H1 (cell line): ENCODE results near the gene RIPOR3. TPM values are rescaled to one million over a fixed set of nuclear protein-coding genes. Genes with fewer than 3 reads are reported as not detected.

Source experiments
- GABPA ChIP-seq: IDR thresholded peaks from 2 replicates; pipeline ENCODE4 v1.6.1; 2011; ENCODE audit warnings: mild to moderate bottlenecking, low read length, moderate library complexity, borderline replicate concordance; ENCODE audit not compliant: insufficient read depth
- TBP ChIP-seq: IDR thresholded peaks from 2 replicates; pipeline ENCODE4 v1.6.1; 2011; ENCODE audit warnings: low read depth, low read length, improper control_type of control experiment
- polyA plus RNA-seq, 7 experiments: library from polyadenylated mRNA; depleted of rRNA in 3 of 7; stranded (reverse) in 5 of 7; unstranded in 2 of 7; fragments of >200 nt in 5 of 7; fragments of 200-250 nt in 2 of 7; gene quantifications; 1 replicate in 5 of 7; 2 replicates in 1 of 7; 4 replicates in 1 of 7; pipeline versions ENCODE4 v1.2.1 to v1.2.3, GENCODE V29; 2011 to 2013; ENCODE audit warnings: missing spikeins in 2 of 7, mixed read lengths in 2 of 7
- total RNA-seq: library from RNA; stranded (reverse); fragmentation: NEBNext Ultra II Directional; extraction: Animal tissue kit (Norgen Biotek cat#: 25700); gene quantifications from 2 replicates; pipeline ENCODE4 v1.2.1, GENCODE V29; 2021

RIPOR3 gene
- total and polyA plus RNA-seq, 2 of the 8 experiments (the other 6 are each of a cell fraction or from before 2014, with no cell fraction given) = 3.6 to 4.5 TPM

DNA sequence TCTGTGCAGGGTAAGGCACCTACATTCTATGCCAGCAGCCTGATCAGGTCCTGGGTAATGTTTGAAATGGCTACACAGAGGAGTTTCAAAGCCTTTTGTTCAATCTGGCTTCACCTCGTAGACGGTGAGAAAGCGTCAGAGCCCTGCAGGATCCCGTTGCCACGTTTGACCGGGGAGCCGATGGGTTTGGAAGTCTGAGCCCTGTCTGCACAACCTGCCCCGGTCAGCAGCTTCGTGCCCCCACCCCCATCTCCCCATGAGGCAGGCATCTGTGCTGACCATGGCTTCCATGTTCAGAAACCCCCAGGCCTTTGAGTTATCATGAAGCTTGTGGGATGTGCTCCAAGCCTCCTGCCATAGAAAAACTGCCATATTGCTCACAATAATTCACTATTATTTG is 117.2 kb downstream of the RIPOR3 start (continued):
- TF ChIP-seq GABPA (no peak), TBP (no peak)
- TF ChIP-seq, all 59 proteins: peak for 0
